ENCODE measurements around the gene SLC35E2B.

SLC35E2B gene

GRCh38 chr1:1671365-1672119 is 21.1 kb downstream of the SLC35E2B start:
- H3K27me3 ChIP-seq (ENCODE audit: insufficient read depth, poor library complexity, severe bottlenecking): no peaks in the 10 kb centered on the region
- TF ChIP-seq SPI1 (IDR thresholded peaks at IDR 0.05; ENCODE audit: borderline replicate concordance, low read depth) (no peak), CTCF (IDR thresholded peaks at IDR 0.05; ENCODE audit: insufficient read depth, low read length) (no peak), POLR2AphosphoS5 (IDR thresholded peaks at IDR 0.05; ENCODE audit: low read depth) (no peak), GABPA (IDR thresholded peaks at IDR 0.05; ENCODE audit: low read depth) (no peak)
- TF ChIP-seq, protein P1, sequence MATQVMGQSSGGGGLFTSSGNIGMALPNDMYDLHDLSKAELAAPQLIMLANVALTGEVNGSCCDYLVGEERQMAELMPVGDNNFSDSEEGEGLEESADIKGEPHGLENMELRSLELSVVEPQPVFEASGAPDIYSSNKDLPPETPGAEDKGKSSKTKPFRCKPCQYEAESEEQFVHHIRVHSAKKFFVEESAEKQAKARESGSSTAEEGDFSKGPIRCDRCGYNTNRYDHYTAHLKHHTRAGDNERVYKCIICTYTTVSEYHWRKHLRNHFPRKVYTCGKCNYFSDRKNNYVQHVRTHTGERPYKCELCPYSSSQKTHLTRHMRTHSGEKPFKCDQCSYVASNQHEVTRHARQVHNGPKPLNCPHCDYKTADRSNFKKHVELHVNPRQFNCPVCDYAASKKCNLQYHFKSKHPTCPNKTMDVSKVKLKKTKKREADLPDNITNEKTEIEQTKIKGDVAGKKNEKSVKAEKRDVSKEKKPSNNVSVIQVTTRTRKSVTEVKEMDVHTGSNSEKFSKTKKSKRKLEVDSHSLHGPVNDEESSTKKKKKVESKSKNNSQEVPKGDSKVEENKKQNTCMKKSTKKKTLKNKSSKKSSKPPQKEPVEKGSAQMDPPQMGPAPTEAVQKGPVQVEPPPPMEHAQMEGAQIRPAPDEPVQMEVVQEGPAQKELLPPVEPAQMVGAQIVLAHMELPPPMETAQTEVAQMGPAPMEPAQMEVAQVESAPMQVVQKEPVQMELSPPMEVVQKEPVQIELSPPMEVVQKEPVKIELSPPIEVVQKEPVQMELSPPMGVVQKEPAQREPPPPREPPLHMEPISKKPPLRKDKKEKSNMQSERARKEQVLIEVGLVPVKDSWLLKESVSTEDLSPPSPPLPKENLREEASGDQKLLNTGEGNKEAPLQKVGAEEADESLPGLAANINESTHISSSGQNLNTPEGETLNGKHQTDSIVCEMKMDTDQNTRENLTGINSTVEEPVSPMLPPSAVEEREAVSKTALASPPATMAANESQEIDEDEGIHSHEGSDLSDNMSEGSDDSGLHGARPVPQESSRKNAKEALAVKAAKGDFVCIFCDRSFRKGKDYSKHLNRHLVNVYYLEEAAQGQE (IDR thresholded peaks at IDR 0.05; ENCODE audit: insufficient replicate concordance, low read depth): no peak
- H3K27ac ChIP-seq (replicated peaks): peak overlapping the region; percentile 60
- no peak for DNase-seq (ENCODE audit: low read depth in 1 of 2, low spot score in 1 of 2)
- H3K4me3 ChIP-seq (replicated peaks; ENCODE audit: insufficient read depth, low read length): no peak overlapping the region

GRCh38 chr1:1670866-1671265 is 21.7 kb downstream of the SLC35E2B start:
- no peak for DNase-seq (ENCODE audit: low read depth in 1 of 2, low spot score in 1 of 2)
- Histone ChIP-seq H3K27me3 (ENCODE audit: insufficient read depth, poor library complexity, severe bottlenecking) (no peaks in the 10 kb centered on the region), H3K4me3 (replicated peaks; ENCODE audit: insufficient read depth, low read length) (no peak overlapping the region), H3K27ac (replicated peaks) (peak overlapping the region; percentile 90)
- TF ChIP-seq, protein P1 (IDR thresholded peaks at IDR 0.05; ENCODE audit: insufficient replicate concordance, low read depth): no peak
- no peak for TF ChIP-seq POLR2AphosphoS5 (IDR thresholded peaks at IDR 0.05; ENCODE audit: low read depth)
- no peak for TF ChIP-seq GABPA (IDR thresholded peaks at IDR 0.05; ENCODE audit: low read depth)
- no peak for TF ChIP-seq CTCF (IDR thresholded peaks at IDR 0.05; ENCODE audit: insufficient read depth, low read length)
- TF ChIP-seq SPI1 (IDR thresholded peaks at IDR 0.05; ENCODE audit: borderline replicate concordance, low read depth): no peak

GRCh38 chr1:1669468-1670440 is 22.8 kb downstream of the SLC35E2B start:
- Histone ChIP-seq H3K4me3 (replicated peaks; ENCODE audit: insufficient read depth, low read length) (no peak overlapping the region), H3K27me3 (ENCODE audit: insufficient read depth, poor library complexity, severe bottlenecking) (no peaks in the 10 kb centered on the region), H3K27ac (replicated peaks) (peak overlapping the region; percentile 90)
- peak in 1 of 2 experiments; percentile 58 for DNase-seq (ENCODE audit: low read depth in 1 of 2, low spot score in 1 of 2)
- TF ChIP-seq SPI1 (IDR thresholded peaks at IDR 0.05; ENCODE audit: borderline replicate concordance, low read depth) (no peak; the same call in 1 of the 2 replicates), GABPA (IDR thresholded peaks at IDR 0.05; ENCODE audit: low read depth) (0 out of 2 replicates have a peak, but pooled peaks have one; percentile 13), POLR2AphosphoS5 (IDR thresholded peaks at IDR 0.05; ENCODE audit: low read depth) (peak; percentile 50; the same call in 1 of the 2 replicates), CTCF (IDR thresholded peaks at IDR 0.05; ENCODE audit: insufficient read depth, low read length) (no peak)
- TF ChIP-seq, protein P1 (IDR thresholded peaks at IDR 0.05; ENCODE audit: insufficient replicate concordance, low read depth): no peak

Data from HL-60 (cell line).